Fibroblast of mammary gland (primary cell): ENCODE results near the gene GPR15LG.

Experiments
- DNase-seq: peaks from one replicate; pipeline ENCODE4 v3.0.0-alpha.2; 2010; ENCODE audit warnings: low read depth
- H3K4me3 ChIP-seq: 2 replicates; pipeline ENCODE4 v1.5.1; 2011; ENCODE audit warnings: low read depth, mild to moderate bottlenecking, low read length, moderate library complexity; ENCODE audit not compliant: control insufficient read depth
- TF ChIP-seq, protein P1 (sequence below): conservative IDR thresholded peaks from 2 replicates; pipeline ENCODE4 v1.5.1; 2011; ENCODE audit warnings: low read depth, low read length, inconsistent platforms; ENCODE audit not compliant: control insufficient read depth, insufficient read depth

The GPR15LG gene

GRCh38 chr10:84213076-84213475, 39.5 kb downstream of the GPR15LG start:
- H3K4me3 ChIP-seq: no peak overlapping the region
- TF ChIP-seq, protein P1, sequence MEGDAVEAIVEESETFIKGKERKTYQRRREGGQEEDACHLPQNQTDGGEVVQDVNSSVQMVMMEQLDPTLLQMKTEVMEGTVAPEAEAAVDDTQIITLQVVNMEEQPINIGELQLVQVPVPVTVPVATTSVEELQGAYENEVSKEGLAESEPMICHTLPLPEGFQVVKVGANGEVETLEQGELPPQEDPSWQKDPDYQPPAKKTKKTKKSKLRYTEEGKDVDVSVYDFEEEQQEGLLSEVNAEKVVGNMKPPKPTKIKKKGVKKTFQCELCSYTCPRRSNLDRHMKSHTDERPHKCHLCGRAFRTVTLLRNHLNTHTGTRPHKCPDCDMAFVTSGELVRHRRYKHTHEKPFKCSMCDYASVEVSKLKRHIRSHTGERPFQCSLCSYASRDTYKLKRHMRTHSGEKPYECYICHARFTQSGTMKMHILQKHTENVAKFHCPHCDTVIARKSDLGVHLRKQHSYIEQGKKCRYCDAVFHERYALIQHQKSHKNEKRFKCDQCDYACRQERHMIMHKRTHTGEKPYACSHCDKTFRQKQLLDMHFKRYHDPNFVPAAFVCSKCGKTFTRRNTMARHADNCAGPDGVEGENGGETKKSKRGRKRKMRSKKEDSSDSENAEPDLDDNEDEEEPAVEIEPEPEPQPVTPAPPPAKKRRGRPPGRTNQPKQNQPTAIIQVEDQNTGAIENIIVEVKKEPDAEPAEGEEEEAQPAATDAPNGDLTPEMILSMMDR: no peak
- no peak for DNase-seq

- no peak overlapping the region for H3K4me3 ChIP-seq
- TF ChIP-seq, protein P1: no peak
- no peak for DNase-seq
Observed at GRCh38 chr10:84214046-84214572, 40.5 kb downstream of the GPR15LG start.

- DNase-seq: no peak
- no peak overlapping the region for H3K4me3 ChIP-seq
- TF ChIP-seq, protein P1: peak; percentile 48
Observed at GRCh38 chr10:84214612-84215235, 41.1 kb downstream of the GPR15LG start.

DNA sequence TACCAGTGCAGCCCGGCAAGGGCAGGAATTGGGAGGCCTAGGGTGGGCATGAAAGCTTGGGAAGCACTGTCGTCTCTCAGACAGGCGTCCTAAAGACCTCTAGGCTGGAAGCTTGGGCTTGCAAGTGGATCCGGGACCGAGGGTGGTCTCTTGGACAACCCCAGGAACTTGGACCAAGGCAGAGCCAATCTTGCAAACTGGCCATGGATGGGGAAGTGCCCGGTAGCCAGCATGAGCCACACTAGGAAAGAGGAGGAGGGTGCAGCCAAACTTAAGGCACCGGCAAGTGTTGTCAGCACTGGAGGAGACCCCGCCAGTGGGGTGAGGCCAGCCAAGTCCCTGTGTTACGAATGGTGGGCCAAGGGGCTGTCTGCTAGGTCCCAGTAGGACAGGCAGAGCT, 43.2 kb downstream of the GPR15LG start:
- TF ChIP-seq, protein P1: no peak
- DNase-seq: no peak
- no peak overlapping the region for H3K4me3 ChIP-seq

DNA sequence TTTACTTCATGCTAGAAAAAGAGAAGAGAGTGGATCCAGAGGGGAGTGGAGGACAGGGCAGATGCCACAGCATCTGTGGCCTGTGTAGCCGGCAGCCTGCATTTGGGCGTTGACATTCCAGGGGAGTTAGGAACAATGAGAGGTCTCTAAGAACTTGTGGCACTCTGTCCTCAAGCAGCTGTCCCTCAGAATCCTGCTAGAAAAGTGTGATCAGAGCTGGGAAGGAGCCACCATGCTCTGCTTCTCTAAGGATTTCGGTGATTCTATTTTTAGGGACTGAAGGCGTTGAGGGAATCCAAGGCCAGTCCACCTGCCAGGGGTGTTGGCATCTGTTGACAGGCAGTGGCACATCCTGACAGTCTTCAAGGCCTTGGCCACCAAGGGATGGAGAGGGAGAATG, 44.1 kb downstream of the GPR15LG start:
- H3K4me3 ChIP-seq: no peak overlapping the region
- TF ChIP-seq, protein P1: no peak
- no peak for DNase-seq

GRCh38 chr10:84221916-84222315, 48.3 kb downstream of the GPR15LG start:
- no peak for DNase-seq
- TF ChIP-seq, protein P1: no peak
- no peak overlapping the region for H3K4me3 ChIP-seq

DNA sequence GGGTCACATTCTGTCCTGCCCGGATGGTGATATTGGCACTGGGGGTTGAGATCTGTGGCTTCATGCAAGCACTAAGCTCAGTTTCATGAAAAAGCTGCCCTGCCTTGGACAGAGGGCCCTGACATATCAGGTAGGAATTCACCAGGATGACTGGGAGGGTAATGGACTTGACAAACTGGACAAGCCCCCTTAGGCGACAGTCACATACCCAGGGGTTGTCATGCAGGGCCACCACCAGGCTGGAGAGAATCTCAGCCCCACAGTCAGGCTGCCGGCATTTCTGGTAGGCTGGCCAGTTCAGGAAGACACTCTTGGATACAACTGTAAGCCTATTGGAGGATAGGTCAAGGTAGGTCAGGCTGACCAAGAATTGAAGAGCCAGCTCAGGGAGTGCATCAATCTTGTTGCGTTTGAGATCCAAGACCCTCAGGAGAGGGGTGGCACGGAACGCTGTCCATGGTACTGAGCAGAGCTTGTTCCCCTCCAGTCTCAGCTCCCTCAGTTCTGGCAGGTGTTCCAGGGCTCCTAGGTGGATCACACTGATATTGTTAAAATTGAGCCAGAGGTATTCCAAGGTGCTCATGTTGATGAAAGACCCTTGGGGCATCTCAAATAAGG, 50.9 kb downstream of the GPR15LG start:
- TF ChIP-seq, protein P1: no peak
- DNase-seq: no peak

More for the DNA sequence above, 50.9 kb downstream of the GPR15LG start:
- no peak overlapping the region for H3K4me3 ChIP-seq
